HG03108 (cell line): Measurements from ENCODE around the gene ZNF215.
"Not testable (repeated sequence)": the region's sequence is repeated elsewhere in the genome, so short reads cannot be mapped to it uniquely, and the experiment has no call there.

Experiments
- ATAC-seq: cut with Tn5 transposase; IDR thresholded peaks from one replicate; pipeline ENCODE4 v1.9.1; 2021; ENCODE audit warnings: moderate library complexity; ENCODE audit not compliant: unreplicated experiment

ZNF215 gene

GRCh38 chr11:6926208-6927029 lies at the start of gene ZNF215:
Gene ZNF215, plus strand, starts transcription at chr11:6926426. Its CDS starts 5,847 bp downstream, at chr11:6932273.
- peak; percentile 63 for ATAC-seq

GRCh38 chr11:6876914-6877313 lies 49.3 kb upstream of the ZNF215 start:
- no peak for ATAC-seq

GRCh38 chr11:6882751-6883150 lies 43.5 kb upstream of the ZNF215 start:
- ATAC-seq, result no peak

GRCh38 chr11:6887711-6888110 lies 38.5 kb upstream of the ZNF215 start:
- ATAC-seq, result not testable (repeated sequence)

- no peak for ATAC-seq
These were observed 37.4 kb upstream of the ZNF215 start for GRCh38 chr11:6888830-6889229.

GRCh38 chr11:6889835-6890234 lies 36.4 kb upstream of the ZNF215 start:
- no peak for ATAC-seq

GRCh38 chr11:6892400-6892799 lies 33.8 kb upstream of the ZNF215 start, which contains the start of gene OR2D2:
Gene OR2D2, minus strand, starts transcription at chr11:6892500. Its CDS starts 0 bp downstream, at chr11:6892500.
- ATAC-seq, result no peak

GRCh38 chr11:6894097-6894496 lies 32.1 kb upstream of the ZNF215 start:
- no peak for ATAC-seq

GRCh38 chr11:6895010-6895409 lies 31.2 kb upstream of the ZNF215 start:
- peak; percentile 93 for ATAC-seq

- ATAC-seq, result no peak
These were observed 27.3 kb upstream of the ZNF215 start for GRCh38 chr11:6898911-6899310.

- no peak for ATAC-seq
These were observed 25.8 kb upstream of the ZNF215 start for GRCh38 chr11:6900327-6900999.

- not testable (repeated sequence) for ATAC-seq
These were observed 21.4 kb upstream of the ZNF215 start for GRCh38 chr11:6904804-6905203.

- ATAC-seq, result no peak
These were observed 14.8 kb upstream of the ZNF215 start for GRCh38 chr11:6911378-6911777.

GRCh38 chr11:6911948-6912347 lies 14.3 kb upstream of the ZNF215 start:
- ATAC-seq, result no peak

- no peak for ATAC-seq
These were observed 6.5 kb upstream of the ZNF215 start for GRCh38 chr11:6919698-6920097.

- ATAC-seq, result no peak
These were observed 5.5 kb upstream of the ZNF215 start, which contains the start of gene OR2D3 for GRCh38 chr11:6920702-6921101. Gene OR2D3, plus strand, starts transcription at chr11:6921002. Its CDS starts 0 bp downstream, at chr11:6921002.

GRCh38 chr11:6925007-6925577 lies 1.1 kb upstream of the ZNF215 start:
- ATAC-seq, result no peak

GRCh38 chr11:6925636-6926207 lies 504 bp upstream of the ZNF215 start:
- ATAC-seq, result peak; percentile 4

- ATAC-seq, result no peak
These were observed 898 bp downstream of the ZNF215 start for GRCh38 chr11:6927030-6927617.

- no peak for ATAC-seq
These were observed 2.7 kb downstream of the ZNF215 start for GRCh38 chr11:6928916-6929315.

- no peak for ATAC-seq
These were observed 5.0 kb downstream of the ZNF215 start for GRCh38 chr11:6931146-6931713.
